Skin epidermis (tissue), 12 donors: ENCODE measurements around the gene MRPS18C.
A peak's percentile ranks its signal among the peaks of the same experiment; 100 is the strongest.
"Not testable (repeated sequence)": the region's sequence is repeated elsewhere in the genome, so short reads cannot be mapped to it uniquely, and the experiment has no call there.

Experiments used
- H3K27ac ChIP-seq, 21 experiments: fragments of 200-600 bp; sonication (generic) in 11 of 21; one replicate each; pipeline ENCODE4 v1.5.0; 2020; ENCODE audit warnings: mild to moderate bottlenecking in 3 of 21, inconsistent platforms in 2 of 21, moderate library complexity in 2 of 21
- H3K4me3 ChIP-seq, 7 experiments: fragments of 200-600 bp; sonication (generic) in 2 of 7; one replicate each; pipeline ENCODE4 v1.5.0; 2020; ENCODE audit warnings: inconsistent platforms in 2 of 7, mild to moderate bottlenecking in 2 of 7, moderate library complexity in 1 of 7

Gene MRPS18C

DNA sequence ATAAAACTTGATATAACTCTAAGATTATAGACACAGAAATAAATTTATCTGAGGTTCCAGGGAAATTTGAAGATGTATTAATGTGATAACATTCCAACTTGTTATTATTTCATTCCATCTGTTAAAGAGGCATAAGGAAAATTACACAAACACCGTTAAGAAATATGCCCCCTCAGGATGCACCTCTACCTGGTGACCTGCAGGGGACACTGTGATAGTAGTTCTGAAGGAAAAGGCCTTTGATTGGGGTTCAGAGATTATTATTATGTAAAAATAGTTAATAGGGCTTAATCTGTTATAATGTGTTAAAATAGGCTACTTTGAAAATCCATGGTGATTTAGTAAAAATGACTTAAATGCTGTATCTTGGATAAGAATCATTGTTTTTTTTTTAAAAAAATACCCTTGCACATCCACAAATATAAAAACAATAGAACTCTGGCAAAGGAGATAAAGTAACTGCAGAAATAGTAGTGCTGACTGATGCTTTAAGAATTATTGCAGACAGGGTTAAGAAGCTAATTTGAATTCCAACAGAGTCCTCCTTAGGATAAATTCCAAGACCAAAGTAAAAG, 35.1 kb downstream of the MRPS18C start:
- Histone ChIP-seq H3K4me3 (no peak overlapping the region), H3K27ac (no peak overlapping the region)

DNA sequence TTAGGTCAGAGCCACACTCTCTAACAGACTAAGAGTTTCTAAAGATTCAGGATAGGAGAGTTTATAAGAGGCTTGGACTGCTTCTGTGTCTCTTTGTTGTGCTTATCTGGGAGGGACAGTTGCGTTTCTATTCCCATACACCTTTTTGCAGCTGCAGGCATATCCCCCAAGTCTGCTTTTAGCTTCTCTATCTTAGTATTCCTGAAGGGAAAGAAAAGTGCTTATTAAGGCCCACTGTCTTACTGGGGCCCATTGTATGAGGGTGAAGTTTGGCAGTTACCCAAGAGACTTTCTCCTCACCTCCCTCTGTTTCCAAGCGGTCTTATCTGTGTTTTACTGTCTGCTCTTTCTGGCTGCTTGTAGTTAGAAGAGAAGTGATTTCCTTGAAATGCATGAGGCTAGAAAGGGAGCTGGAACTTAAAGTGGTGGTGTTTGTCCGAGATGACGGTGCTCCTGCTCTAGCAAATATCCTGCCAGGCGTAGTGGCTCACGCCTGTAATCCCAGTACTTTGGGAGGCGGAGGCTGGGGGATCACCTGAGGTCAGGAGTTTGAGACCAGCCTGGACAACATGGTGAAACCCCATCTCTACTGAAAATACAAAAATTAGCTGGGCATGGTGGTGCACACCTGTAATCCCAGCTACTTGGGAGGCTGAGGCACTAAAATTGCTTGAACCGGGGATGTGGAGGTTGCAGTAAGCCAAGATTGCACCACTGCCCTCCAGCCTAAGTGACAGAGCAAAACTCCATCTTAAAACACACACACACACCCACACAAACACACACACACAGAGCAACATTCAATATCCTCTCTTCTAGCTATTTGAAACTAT, 40.4 kb downstream of the MRPS18C start:
- H3K4me3 ChIP-seq, H3K27ac ChIP-seq: not testable (repeated sequence)

DNA sequence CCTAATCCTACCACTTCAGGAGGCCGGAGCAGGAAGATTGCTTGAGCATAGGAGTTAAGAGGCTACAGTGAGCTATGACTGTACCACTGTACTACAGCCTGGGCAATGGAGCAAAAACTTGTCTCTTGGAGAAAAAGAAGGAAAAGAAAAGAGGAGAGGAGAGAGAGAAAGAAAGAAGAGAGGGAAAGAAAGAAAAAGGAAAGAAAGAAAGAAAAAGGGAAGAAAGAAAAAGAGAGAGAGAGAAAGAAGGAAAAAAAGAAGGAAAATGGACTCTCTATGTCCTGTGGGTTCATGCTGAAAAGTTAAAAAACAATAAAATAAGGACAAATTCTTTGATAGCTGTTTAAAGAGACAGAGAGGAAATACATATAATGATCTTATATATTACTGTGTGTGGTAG, 42.3 kb downstream of the MRPS18C start:
- Histone ChIP-seq H3K4me3 (no peak overlapping the region), H3K27ac (no peak overlapping the region)

DNA sequence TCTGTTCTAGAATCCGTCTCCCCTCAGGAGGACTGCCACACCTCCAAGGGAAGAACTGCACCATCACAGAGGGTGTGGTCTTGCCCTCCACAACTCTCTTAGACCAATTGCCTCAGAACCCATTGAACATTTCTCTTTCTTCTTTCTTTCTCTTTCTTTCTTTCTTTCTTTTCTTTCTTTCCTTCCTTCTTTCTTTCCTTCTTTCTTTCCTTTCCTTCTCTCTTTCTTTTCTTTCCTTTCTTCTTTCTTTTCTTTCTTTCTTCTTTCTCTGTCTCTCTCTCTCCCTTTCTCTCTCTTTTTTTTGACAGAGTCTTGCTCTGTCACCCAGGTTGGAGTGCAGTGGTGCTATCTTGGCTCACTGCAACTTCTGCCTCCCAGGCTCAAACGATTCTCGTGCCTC, 45.8 kb downstream of the MRPS18C start:
- H3K4me3 ChIP-seq, H3K27ac ChIP-seq: not testable (repeated sequence)

DNA sequence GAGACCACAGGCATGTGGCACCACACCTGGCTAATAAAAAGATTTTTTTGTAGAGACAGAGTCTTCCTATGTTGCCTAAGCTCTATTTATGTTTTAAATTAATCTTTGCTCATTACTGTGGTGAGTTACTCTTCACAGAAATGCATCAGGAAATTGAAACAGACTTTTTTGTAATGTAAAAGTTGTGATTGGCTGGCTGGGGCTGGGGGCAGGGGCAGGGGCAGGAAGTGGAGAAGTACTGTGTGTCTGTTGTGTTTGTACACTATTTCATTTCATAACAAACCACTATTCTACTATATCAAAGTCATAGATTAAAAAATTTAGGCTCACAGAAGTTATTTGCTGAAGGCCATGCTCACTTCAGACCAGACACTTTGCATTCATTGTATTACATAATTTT, 48.1 kb downstream of the MRPS18C start:
- Histone ChIP-seq H3K27ac (peak overlapping the region in 2 of 21 experiments; percentile 39 to 55), H3K4me3 (no peak overlapping the region)

DNA sequence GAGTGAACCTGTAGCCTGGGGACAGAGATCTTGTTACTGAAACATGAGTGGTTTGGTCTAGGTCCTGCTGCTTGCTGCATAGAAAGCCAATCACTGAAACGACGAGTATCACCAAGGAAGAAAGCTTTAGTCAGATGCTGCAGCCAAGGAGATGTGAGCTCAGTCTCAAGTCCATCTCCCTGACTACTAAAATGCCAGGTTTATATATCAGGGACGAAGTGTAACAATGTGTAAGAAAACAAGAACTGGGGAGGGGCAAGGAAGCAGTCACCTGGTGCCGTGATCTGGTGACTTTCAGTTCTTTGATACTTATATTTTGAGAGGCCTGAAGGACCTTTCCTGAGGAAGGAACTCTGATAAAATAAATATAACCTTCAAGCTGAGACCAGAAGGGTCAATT, 48.6 kb downstream of the MRPS18C start:
- Histone ChIP-seq H3K27ac (peak overlapping the region in 1 of 21 experiments; percentile 55), H3K4me3 (no peak overlapping the region)

DNA sequence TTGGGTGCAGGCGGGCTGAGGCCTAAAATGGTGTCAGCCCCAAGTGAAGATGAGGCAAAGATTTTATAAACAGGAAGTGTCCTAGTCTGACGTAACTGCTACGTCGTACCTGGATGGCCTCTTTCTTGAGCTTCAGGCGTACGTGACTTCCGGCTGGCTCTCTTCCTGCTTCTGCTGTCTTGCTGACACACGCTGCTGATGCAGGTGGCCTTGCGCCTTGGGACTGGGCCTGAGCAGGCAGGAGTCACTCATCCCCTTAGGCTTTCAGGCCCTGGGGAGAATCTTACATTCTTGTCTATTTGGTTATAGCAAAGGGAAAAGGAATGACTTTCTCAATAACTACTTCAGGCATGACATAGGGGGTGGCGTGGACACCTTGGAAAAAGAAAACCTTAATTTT, 49.1 kb downstream of the MRPS18C start:
- no peak overlapping the region for H3K27ac ChIP-seq
- no peak overlapping the region for H3K4me3 ChIP-seq

DNA sequence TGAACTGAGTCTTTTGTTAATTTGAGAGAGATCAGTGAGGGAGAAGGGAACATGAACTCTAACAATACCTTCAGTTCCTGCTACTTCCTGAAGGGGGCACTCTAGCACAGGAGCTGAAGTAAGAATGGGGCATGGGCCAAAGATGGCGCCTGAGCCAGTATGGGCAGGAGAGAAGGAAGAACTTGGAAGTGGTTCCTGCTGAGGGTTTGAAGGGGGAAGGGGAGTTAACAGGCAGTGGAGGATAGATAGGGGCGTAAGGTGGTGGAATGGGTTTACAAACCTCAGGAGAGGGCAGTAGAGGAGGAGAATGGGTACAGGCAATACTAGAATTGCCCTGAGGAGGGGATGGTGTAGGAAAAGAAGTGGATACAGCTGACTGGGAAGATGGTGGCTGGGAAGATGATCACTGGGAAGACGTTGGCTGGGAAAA, 53.3 kb downstream of the MRPS18C start:
- not testable (repeated sequence) for H3K4me3 ChIP-seq, H3K27ac ChIP-seq

DNA sequence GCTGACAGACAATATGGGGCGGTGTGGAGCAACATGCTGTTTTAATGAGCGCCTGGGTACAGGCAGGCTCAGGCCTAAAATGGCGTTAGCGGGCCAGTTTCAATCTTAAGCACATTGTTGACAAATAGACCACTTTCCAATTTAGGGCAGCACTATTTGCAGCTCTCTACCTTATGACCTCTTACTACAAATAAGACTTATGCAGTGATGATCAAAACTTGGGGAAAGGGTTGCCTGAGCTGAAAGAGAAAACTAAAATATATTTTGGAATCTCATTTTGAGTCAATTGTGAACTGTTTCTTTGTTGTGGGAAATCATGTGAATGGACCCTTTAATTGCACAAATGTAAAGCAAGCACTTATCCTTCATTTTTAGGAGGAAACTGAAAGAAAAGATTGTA, 54.6 kb downstream of the MRPS18C start:
- Histone ChIP-seq H3K4me3 (no peak overlapping the region), H3K27ac (no peak overlapping the region)
